KMS-11 (cell line): ENCODE measurements around the gene SURF4.
A peak's percentile ranks its signal among the peaks of the same experiment; 100 is the strongest.

Experiments
- H2AFZ ChIP-seq: fragments of 200-600 bp; sonication (generic); 2 replicates; pipeline ENCODE4 v1.6.1; 2016; ENCODE audit warnings: antibody characterized with exemption, mixed run types, low read depth
- H3K27ac ChIP-seq: fragments of 200-600 bp; sonication (generic); 2 replicates; pipeline ENCODE4 v1.6.1; 2016; ENCODE audit warnings: mild to moderate bottlenecking, mixed run types
- H3K27me3 ChIP-seq: fragments of 200-600 bp; sonication (generic); 2 replicates; pipeline ENCODE4 v1.6.1; 2017; ENCODE audit warnings: mild to moderate bottlenecking, low read depth, mixed run types, moderate library complexity; ENCODE audit not compliant: insufficient read depth
- H3K36me3 ChIP-seq: fragments of 200-600 bp; sonication (generic); 2 replicates; pipeline ENCODE4 v1.6.1; 2017; ENCODE audit warnings: mild to moderate bottlenecking, mixed run types; ENCODE audit not compliant: insufficient read depth
- H3K4me1 ChIP-seq: fragments of 200-600 bp; sonication (generic); 2 replicates; pipeline ENCODE4 v1.6.1; 2016; ENCODE audit warnings: mild to moderate bottlenecking, low read depth, mixed run types; ENCODE audit not compliant: poor library complexity, severe bottlenecking
- H3K4me2 ChIP-seq: fragments of 200-600 bp; sonication (generic); 2 replicates; pipeline ENCODE4 v1.7.0; 2016; ENCODE audit warnings: mild to moderate bottlenecking, mixed run types
- H3K4me3 ChIP-seq: fragments of 200-600 bp; sonication (generic); IDR thresholded peaks from 2 replicates; pipeline ENCODE4 v1.6.1; 2017; ENCODE audit warnings: low read depth, low read length, mixed read lengths; ENCODE audit not compliant: insufficient read depth
- H3K79me2 ChIP-seq: fragments of 200-600 bp; sonication (generic); 2 replicates; pipeline ENCODE4 v1.6.1; 2016; ENCODE audit warnings: low read depth, mixed run types; ENCODE audit not compliant: insufficient read depth
- H3K9ac ChIP-seq: fragments of 200-600 bp; sonication (generic); 2 replicates; pipeline ENCODE4 v1.6.1; 2016; ENCODE audit warnings: mild to moderate bottlenecking, mixed run types
- H4K20me1 ChIP-seq: fragments of 200-600 bp; sonication (generic); 2 replicates; pipeline ENCODE4 v1.6.1; 2016; ENCODE audit warnings: mild to moderate bottlenecking, mixed run types; ENCODE audit not compliant: insufficient read depth
- TF ChIP-seq, protein P1 (sequence below): fragments of 200-600 bp; sonication (generic); conservative IDR thresholded peaks from 2 replicates; pipeline ENCODE4 v1.6.1; 2017; ENCODE audit warnings: low read depth, mild to moderate bottlenecking, antibody characterized with exemption, low read length, moderate library complexity, mixed read lengths

Gene SURF4

DNA sequence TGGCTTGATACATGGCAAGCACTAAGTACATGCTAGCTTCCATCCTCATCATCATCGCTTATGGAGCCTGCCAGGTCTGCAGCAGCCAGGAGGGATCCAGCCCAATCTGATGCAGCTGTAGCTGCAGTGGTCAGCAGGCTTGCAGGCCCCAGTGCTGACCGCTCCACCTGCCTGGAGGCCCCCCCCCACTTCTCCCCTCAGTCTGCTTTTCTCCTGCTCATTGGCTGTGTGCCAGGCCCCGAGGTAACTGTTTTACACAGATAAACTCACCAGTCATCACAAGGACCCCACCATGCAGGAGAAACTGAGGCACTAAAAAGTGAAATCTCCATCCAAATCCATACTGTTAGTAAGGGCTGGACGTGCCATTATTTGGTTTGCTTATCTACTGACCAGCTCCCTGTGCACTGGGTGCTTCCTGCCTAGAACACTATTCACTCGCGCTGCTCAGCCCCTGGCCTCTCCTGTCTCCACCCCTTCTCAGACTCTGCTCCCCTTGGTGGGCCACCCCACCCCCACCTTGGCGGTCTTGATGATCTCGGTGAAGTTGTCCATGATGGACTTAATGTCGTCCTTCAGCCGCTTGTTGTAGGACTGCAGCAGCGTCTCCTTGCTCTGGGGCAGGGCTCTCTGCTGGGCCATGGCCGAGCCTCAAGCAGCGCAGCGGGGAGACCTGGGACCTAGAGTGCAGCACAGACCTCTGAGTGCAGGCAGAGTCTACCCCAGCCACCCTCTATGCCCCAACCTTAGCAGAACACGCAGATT lies 29.7 kb downstream of the SURF4 start:
- no peak overlapping the region for H3K27ac ChIP-seq
- TF ChIP-seq, protein P1, sequence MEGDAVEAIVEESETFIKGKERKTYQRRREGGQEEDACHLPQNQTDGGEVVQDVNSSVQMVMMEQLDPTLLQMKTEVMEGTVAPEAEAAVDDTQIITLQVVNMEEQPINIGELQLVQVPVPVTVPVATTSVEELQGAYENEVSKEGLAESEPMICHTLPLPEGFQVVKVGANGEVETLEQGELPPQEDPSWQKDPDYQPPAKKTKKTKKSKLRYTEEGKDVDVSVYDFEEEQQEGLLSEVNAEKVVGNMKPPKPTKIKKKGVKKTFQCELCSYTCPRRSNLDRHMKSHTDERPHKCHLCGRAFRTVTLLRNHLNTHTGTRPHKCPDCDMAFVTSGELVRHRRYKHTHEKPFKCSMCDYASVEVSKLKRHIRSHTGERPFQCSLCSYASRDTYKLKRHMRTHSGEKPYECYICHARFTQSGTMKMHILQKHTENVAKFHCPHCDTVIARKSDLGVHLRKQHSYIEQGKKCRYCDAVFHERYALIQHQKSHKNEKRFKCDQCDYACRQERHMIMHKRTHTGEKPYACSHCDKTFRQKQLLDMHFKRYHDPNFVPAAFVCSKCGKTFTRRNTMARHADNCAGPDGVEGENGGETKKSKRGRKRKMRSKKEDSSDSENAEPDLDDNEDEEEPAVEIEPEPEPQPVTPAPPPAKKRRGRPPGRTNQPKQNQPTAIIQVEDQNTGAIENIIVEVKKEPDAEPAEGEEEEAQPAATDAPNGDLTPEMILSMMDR, result no peak
- no peak overlapping the region for H3K4me3 ChIP-seq
- H3K79me2 ChIP-seq, result peaks cover 38% of the 10 kb centered on the region
- H2AFZ ChIP-seq, result no peak overlapping the region
- peaks cover 24% of the 10 kb centered on the region for H3K36me3 ChIP-seq
- H4K20me1 ChIP-seq, result peaks cover 7% of the 10 kb centered on the region; the same call in 1 of the 2 replicates
- H3K27me3 ChIP-seq, result no peaks in the 10 kb centered on the region
- H3K4me1 ChIP-seq, result peaks cover 20% of the 10 kb centered on the region
- peak overlapping the region; percentile 87 for H3K4me2 ChIP-seq
- H3K9ac ChIP-seq, result no peak overlapping the region; the same call in 1 of the 2 replicates

- no peaks in the 10 kb centered on the region for H3K27me3 ChIP-seq
- H3K79me2 ChIP-seq, result peaks cover 38% of the 10 kb centered on the region
- H3K27ac ChIP-seq, result no peak overlapping the region
- no peak overlapping the region for H3K9ac ChIP-seq
- H3K4me1 ChIP-seq, result peaks cover 20% of the 10 kb centered on the region
- no peak overlapping the region for H3K4me2 ChIP-seq
- no peak overlapping the region for H3K4me3 ChIP-seq
- H4K20me1 ChIP-seq, result peaks cover 2% of the 10 kb centered on the region; the same call in 1 of the 2 replicates
- H3K36me3 ChIP-seq, result peaks cover 18% of the 10 kb centered on the region
- TF ChIP-seq, protein P1, result no peak
- H2AFZ ChIP-seq, result no peak overlapping the region
Measured at GRCh38 chr9:133345596-133345995, 30.3 kb downstream of the SURF4 start.

- no peaks in the 10 kb centered on the region for H4K20me1 ChIP-seq
- peaks cover 12% of the 10 kb centered on the region for H3K36me3 ChIP-seq
Measured at GRCh38 chr9:133344979-133345378, 30.9 kb downstream of the SURF4 start.

GRCh38 chr9:133344071-133344470 lies 31.8 kb downstream of the SURF4 start:
- no peaks in the 10 kb centered on the region for H4K20me1 ChIP-seq

More at GRCh38 chr9:133344979-133345378, 30.9 kb downstream of the SURF4 start:
- Histone ChIP-seq H3K79me2 (peaks cover 38% of the 10 kb centered on the region), H3K4me3 (no peak overlapping the region), H3K4me2 (no peak overlapping the region), H3K27me3 (no peaks in the 10 kb centered on the region), H3K27ac (no peak overlapping the region), H3K4me1 (peaks cover 16% of the 10 kb centered on the region), H2AFZ (no peak overlapping the region), H3K9ac (no peak overlapping the region)
- TF ChIP-seq, protein P1, result no peak

More at GRCh38 chr9:133344071-133344470, 31.8 kb downstream of the SURF4 start:
- no peak overlapping the region for H3K4me3 ChIP-seq
- H3K79me2 ChIP-seq, result peaks cover 30% of the 10 kb centered on the region
- no peak overlapping the region for H2AFZ ChIP-seq
- no peak overlapping the region for H3K27ac ChIP-seq
- no peak overlapping the region for H3K9ac ChIP-seq
- H3K36me3 ChIP-seq, result peaks cover 3% of the 10 kb centered on the region
- TF ChIP-seq, protein P1, result no peak
- no peak overlapping the region for H3K4me2 ChIP-seq
- peaks cover 9% of the 10 kb centered on the region for H3K4me1 ChIP-seq
- H3K27me3 ChIP-seq, result no peaks in the 10 kb centered on the region
